ELR (cell line): Measurements from ENCODE around the gene EMB.
"Not testable (repeated sequence)": the region's sequence is repeated elsewhere in the genome, so short reads cannot be mapped to it uniquely, and the experiment has no call there.

Experiments
- DNase-seq: peaks from one replicate; pipeline ENCODE4 v3.0.0-alpha.2; 2015; ENCODE audit warnings: low read depth

EMB gene

GRCh38 chr5:50440651-50441492 lies at the start of gene EMB:
EMB (minus strand) TSS chr5:50441288; CDS start chr5:50441151, 137 bp downstream.
- DNase-seq: peak; percentile 33

GRCh38 chr5:50489491-50489890 lies 48.4 kb upstream of the EMB start:
- not testable (repeated sequence) for DNase-seq

GRCh38 chr5:50478790-50479189 lies 37.7 kb upstream of the EMB start:
- not testable (repeated sequence) for DNase-seq

GRCh38 chr5:50476549-50476948 lies 35.5 kb upstream of the EMB start:
- DNase-seq: no peak

GRCh38 chr5:50465015-50465414 lies 23.9 kb upstream of the EMB start:
- not testable (repeated sequence) for DNase-seq

- no peak for DNase-seq
Observed at GRCh38 chr5:50463726-50464125, 22.6 kb upstream of the EMB start.

GRCh38 chr5:50463047-50463446 lies 22.0 kb upstream of the EMB start:
- no peak for DNase-seq

GRCh38 chr5:50462579-50462978 lies 21.5 kb upstream of the EMB start:
- DNase-seq: not testable (repeated sequence)

GRCh38 chr5:50458372-50458771 lies 17.3 kb upstream of the EMB start:
- not testable (repeated sequence) for DNase-seq

- not testable (repeated sequence) for DNase-seq
Observed at GRCh38 chr5:50449241-50449640, 8.2 kb upstream of the EMB start.

GRCh38 chr5:50447941-50448340 lies 6.9 kb upstream of the EMB start:
- no peak for DNase-seq

- no peak for DNase-seq
Observed at GRCh38 chr5:50447228-50447627, 6.1 kb upstream of the EMB start.

- no peak for DNase-seq
Observed at GRCh38 chr5:50445296-50445949, 4.3 kb upstream of the EMB start.

GRCh38 chr5:50442559-50443539 lies 1.8 kb upstream of the EMB start:
- DNase-seq: not testable (repeated sequence)

- DNase-seq: no peak
Observed at GRCh38 chr5:50441493-50441955, 436 bp upstream of the EMB start.

- no peak for DNase-seq
Observed at GRCh38 chr5:50439221-50439620, 1.9 kb downstream of the EMB start.

GRCh38 chr5:50438060-50438459 lies 3.0 kb downstream of the EMB start:
- DNase-seq: not testable (repeated sequence)

GRCh38 chr5:50435168-50435567 lies 5.9 kb downstream of the EMB start:
- no peak for DNase-seq

GRCh38 chr5:50431133-50431904 lies 9.8 kb downstream of the EMB start:
- not testable (repeated sequence) for DNase-seq

- not testable (repeated sequence) for DNase-seq
Observed at GRCh38 chr5:50423100-50423799, 17.8 kb downstream of the EMB start.
